Gastroesophageal sphincter (tissue), 4 donors: Measurements from ENCODE around the gene NMRK1. TPM values are rescaled to one million over a fixed set of nuclear protein-coding genes. Genes with fewer than 3 reads are reported as not detected.

Source experiments
- ATAC-seq: fragments of 150-250 bp; one replicate; pipeline ENCODE4 v1.9.1; 2016; ENCODE audit warnings: mild to moderate bottlenecking, moderate library complexity
- H3K27ac ChIP-seq, 4 donors: fragments of 200-600 bp; sonication (generic) in 3 of 4; 1 replicate in 3 of 4; 2 replicates in 1 of 4; pipeline ENCODE4 v1.5.1; 2016 to 2019
- H3K27me3 ChIP-seq: fragments of 200-600 bp; sonication (generic); one replicate; pipeline ENCODE4 v1.5.1; 2019
- H3K36me3 ChIP-seq, 2 donors: fragments of 200-600 bp; sonication (generic); one replicate each; pipeline ENCODE4 v1.5.1; 2019; ENCODE audit warnings: control low read depth in 1 of 2
- H3K4me1 ChIP-seq, 3 donors: fragments of 200-600 bp; sonication (generic); 1 replicate in 2 of 3; 2 replicates in 1 of 3; pipeline ENCODE4 v1.5.1; 2016 to 2019; ENCODE audit warnings: control low read depth in 2 of 3
- H3K4me3 ChIP-seq, 2 donors: fragments of 200-600 bp; sonication (generic); one replicate each; pipeline ENCODE4 v1.5.1; 2019; ENCODE audit warnings: mild to moderate bottlenecking in 1 of 2, moderate library complexity in 1 of 2
- H3K9me3 ChIP-seq, 3 donors: fragments of 200-600 bp; sonication (generic); one replicate each; pipeline ENCODE4 v1.5.1; 2017 to 2019; ENCODE audit warnings: control low read depth in 2 of 3
- CTCF ChIP-seq, 4 experiments: fragments of 200-600 bp in 2 of 4; fragments of 450-650 bp in 2 of 4; sonication (generic) in 1 of 4; IDR thresholded peaks; one replicate each; pipeline ENCODE4 v1.5.1; 2017 to 2019; ENCODE audit warnings: antibody characterized with exemption in 4 of 4, mild to moderate bottlenecking in 2 of 4, moderate library complexity in 2 of 4
- EP300 ChIP-seq: sonication (generic); formaldehyde crosslinking; IDR thresholded peaks from one replicate; pipeline ENCODE4 v1.6.1; 2017; ENCODE audit warnings: antibody characterized with exemption, mild to moderate bottlenecking
- POLR2A ChIP-seq, 2 donors: fragments of 450-650 bp; IDR thresholded peaks; one replicate each; pipeline ENCODE4 v1.6.1; 2017; ENCODE audit warnings: antibody characterized with exemption in 2 of 2, mild to moderate bottlenecking in 2 of 2, moderate library complexity in 1 of 2
- POLR2AphosphoS5 ChIP-seq: sonication (generic); formaldehyde crosslinking; IDR thresholded peaks from one replicate; pipeline ENCODE4 v1.6.1; 2017; ENCODE audit warnings: antibody characterized with exemption
- WGBS, 2 donors: methylation state at CpG; one replicate each; pipeline ENCODE4 v1.1.5; 2018; ENCODE audit warnings: low coverage in 1 of 2; 5-methylcytosine and 5-hydroxymethylcytosine counted together
- total RNA-seq, 4 donors: library from RNA; depleted of rRNA; stranded (reverse); fragments of >200 nt; gene quantifications; one replicate each; pipeline ENCODE4 v1.1.0, GENCODE V29; 2016

NMRK1 gene
- total RNA-seq, 4 donors from 2014 or later, result 6.3 to 21.5 (median 13.6) TPM

GRCh38 chr9:75087289-75087823 lies 599 bp downstream of the NMRK1 start:
- WGBS, 2 donors, result 9 to 30% methylated on average over 10 to 18 of the region's 20 CpGs

GRCh38 chr9:75086541-75087288 lies 1.2 kb downstream of the NMRK1 start:
- peaks cover 0 to under 1% of the 10 kb centered on the region in 2 donors for H3K36me3 ChIP-seq
- H3K27ac ChIP-seq, result peak overlapping the region; percentile 15 to 98 (median 97)
- no peaks in the 10 kb centered on the region for H3K27me3 ChIP-seq
- 48 to 52% methylated on average over 3 to 16 of the region's 16 CpGs for WGBS, 2 donors
- no peak for ATAC-seq
- H3K4me3 ChIP-seq, result peak overlapping the region; percentile 81 to 92
- TF ChIP-seq POLR2A (IDR thresholded peaks at IDR 0.05) (no peak), EP300 (no peak), POLR2AphosphoS5 (no peak), CTCF (IDR thresholded peaks at IDR 0.05) (no peak)
- H3K4me1 ChIP-seq, result peaks cover 0 to 46% (median 0%) of the 10 kb centered on the region in 3 donors
- H3K9me3 ChIP-seq, result no peaks in the 10 kb centered on the region

More at GRCh38 chr9:75087289-75087823, 599 bp downstream of the NMRK1 start:
- TF ChIP-seq EP300, result no peak
- TF ChIP-seq POLR2AphosphoS5, result no peak
- no peak for TF ChIP-seq CTCF (IDR thresholded peaks at IDR 0.05)
- no peak for TF ChIP-seq POLR2A (IDR thresholded peaks at IDR 0.05)
- Histone ChIP-seq H3K4me3 (peak overlapping the region; percentile 81 to 92), H3K27ac (peak overlapping the region; percentile 71 to 98 (median 97)), H3K27me3 (no peaks in the 10 kb centered on the region), H3K4me1 (peaks cover 0 to 49% (median 0%) of the 10 kb centered on the region in 3 donors), H3K36me3 (no peaks in the 10 kb centered on the region), H3K9me3 (no peaks in the 10 kb centered on the region)
- no peak for ATAC-seq

DNA sequence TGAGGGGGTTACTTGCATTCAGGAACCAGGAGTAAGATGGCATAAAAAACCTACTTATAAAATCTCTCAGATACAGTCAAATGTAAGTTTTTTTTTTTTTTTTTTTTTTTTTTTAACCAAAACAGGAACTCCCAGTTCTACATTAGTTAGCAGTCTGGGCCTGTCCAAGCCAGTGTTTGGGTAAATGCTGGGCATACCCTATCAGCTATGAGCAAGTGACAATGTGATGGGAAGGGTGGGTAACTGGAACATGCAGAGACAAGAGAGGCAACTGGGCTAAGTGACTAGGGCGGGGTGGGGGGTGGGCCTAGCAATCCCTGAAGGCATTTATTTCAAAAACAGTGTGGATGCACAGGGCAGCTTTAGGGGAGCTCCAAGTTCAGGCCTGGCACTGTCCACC lies 2.3 kb downstream of the NMRK1 start:
- no peak overlapping the region for H3K27ac ChIP-seq
- WGBS, 2 donors, result 100% methylated on average over 1 of the region's 1 CpG; no CpG with 5 or more reads in 1 of the 2 donors

DNA sequence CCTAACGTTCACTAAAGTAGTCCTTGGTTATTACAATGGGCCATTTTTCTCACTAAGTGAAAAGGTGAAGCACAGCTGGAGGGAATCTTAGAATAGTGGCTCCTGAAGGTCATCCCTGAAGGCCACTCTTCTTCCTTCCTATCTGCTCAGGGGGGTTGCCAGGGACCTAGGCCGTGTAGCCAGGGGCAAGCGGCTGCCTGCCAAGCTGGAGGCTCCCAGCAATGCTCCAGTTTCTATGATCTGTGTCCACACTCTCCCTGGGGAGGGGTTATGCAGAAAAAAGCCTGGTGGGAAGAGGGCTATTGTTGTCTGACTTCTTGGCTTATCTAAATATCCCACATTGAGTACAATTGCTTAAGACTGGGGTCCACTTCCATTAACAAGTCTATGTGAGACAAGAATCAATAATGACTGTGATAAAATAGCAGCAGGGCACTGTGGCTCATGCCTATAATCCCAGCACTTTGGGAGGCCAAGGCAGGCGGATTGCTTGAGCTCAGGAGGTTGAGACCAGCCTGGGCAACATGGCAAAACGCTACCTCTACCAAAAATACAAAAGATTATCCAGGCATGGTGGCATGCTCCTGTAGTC lies 3.8 kb downstream of the NMRK1 start:
- H3K27me3 ChIP-seq, result no peaks in the 10 kb centered on the region
- TF ChIP-seq EP300 (no peak), POLR2AphosphoS5 (no peak), POLR2A (IDR thresholded peaks at IDR 0.05) (no peak), CTCF (IDR thresholded peaks at IDR 0.05) (no peak)
- H3K36me3 ChIP-seq, result peaks cover 0 to 17% of the 10 kb centered on the region in 2 donors
- H3K4me3 ChIP-seq, result no peak overlapping the region
- H3K9me3 ChIP-seq, result no peaks in the 10 kb centered on the region
- ATAC-seq, result no peak
- no peak overlapping the region for H3K27ac ChIP-seq
- peaks cover 0 to 22% (median 0%) of the 10 kb centered on the region in 3 donors for H3K4me1 ChIP-seq
- WGBS, 2 donors, result 67 to 71% methylated on average over 3 to 5 of the region's 5 CpGs

More for the DNA sequence above, 2.3 kb downstream of the NMRK1 start:
- Histone ChIP-seq H3K27me3 (no peaks in the 10 kb centered on the region), H3K36me3 (peaks cover 0 to 11% of the 10 kb centered on the region in 2 donors), H3K4me3 (no peak overlapping the region), H3K9me3 (no peaks in the 10 kb centered on the region), H3K4me1 (peaks cover 0 to 36% (median 0%) of the 10 kb centered on the region in 3 donors)
- TF ChIP-seq CTCF (IDR thresholded peaks at IDR 0.05), result no peak
- no peak for TF ChIP-seq EP300
- no peak for TF ChIP-seq POLR2A (IDR thresholded peaks at IDR 0.05)
- TF ChIP-seq POLR2AphosphoS5, result no peak
- no peak for ATAC-seq
